Liver (tissue), 9 donors: Measurements from ENCODE around the gene MINK1. TPM values are rescaled to one million over a fixed set of nuclear protein-coding genes. Genes with fewer than 3 reads are reported as not detected.

Experiments used
- DNase-seq: peaks from one replicate; pipeline ENCODE4 v3.0.0-alpha.2; 2017; ENCODE audit warnings: low spot score
- H3K27ac ChIP-seq, 2 donors: one replicate each; pipeline ENCODE4 v1.7.0; 2013; ENCODE audit warnings: inconsistent platforms in 2 of 2, low read length in 2 of 2, control low read depth in 1 of 2, low read depth in 1 of 2, mild to moderate bottlenecking in 1 of 2
- H3K27me3 ChIP-seq, 4 donors: one replicate each; pipeline versions ENCODE4 v1.6.1 to v1.7.0; 2013; ENCODE audit warnings: low read length in 3 of 4, inconsistent platforms in 1 of 4, mild to moderate bottlenecking in 1 of 4, moderate library complexity in 1 of 4; ENCODE audit not compliant: control insufficient read depth in 4 of 4, insufficient read depth in 4 of 4
- H3K36me3 ChIP-seq, 4 donors: one replicate each; pipeline versions ENCODE4 v1.6.1 to v1.7.0; 2013; ENCODE audit warnings: low read length in 3 of 4, mild to moderate bottlenecking in 3 of 4, low read depth in 1 of 4, moderate library complexity in 1 of 4; ENCODE audit not compliant: control insufficient read depth in 4 of 4, insufficient read depth in 3 of 4
- H3K4me1 ChIP-seq, 4 donors: one replicate each; pipeline versions ENCODE4 v1.6.1 to v1.7.0; 2013; ENCODE audit warnings: low read length in 3 of 4, mild to moderate bottlenecking in 3 of 4, moderate library complexity in 1 of 4; ENCODE audit not compliant: control insufficient read depth in 4 of 4, insufficient read depth in 4 of 4
- H3K4me3 ChIP-seq, 3 donors: one replicate each; pipeline versions ENCODE4 v1.6.1 to v1.7.0; 2013; ENCODE audit warnings: low read length in 3 of 3, control low read depth in 1 of 3, low read depth in 1 of 3, mild to moderate bottlenecking in 1 of 3
- H3K9ac ChIP-seq, 2 donors: one replicate each; pipeline ENCODE4 v1.7.0; 2013; ENCODE audit warnings: low read length in 2 of 2, mild to moderate bottlenecking in 2 of 2, moderate library complexity in 2 of 2, control low read depth in 1 of 2, low read depth in 1 of 2
- H3K9me3 ChIP-seq, 4 donors: one replicate each; pipeline versions ENCODE4 v1.6.1 to v1.7.0; 2013; ENCODE audit warnings: low read length in 3 of 4; ENCODE audit not compliant: control insufficient read depth in 4 of 4
- ATF3 ChIP-seq: IDR thresholded peaks from 2 replicates; pipeline ENCODE4 v1.6.1; 2016; ENCODE audit warnings: antibody characterized with exemption
- CTCF ChIP-seq: fragments of 150-350 bp; IDR thresholded peaks from 2 replicates; pipeline ENCODE4 v1.5.1; 2017; ENCODE audit warnings: improper control_type of control experiment, low read depth, low read length; ENCODE audit not compliant: missing input control
- EGR1 ChIP-seq, 2 donors: IDR thresholded peaks; 2 replicates each; pipeline ENCODE4 v1.6.1; 2016 to 2018; ENCODE audit warnings: antibody characterized with exemption in 2 of 2, low read depth in 2 of 2
- FOXA1 ChIP-seq: IDR thresholded peaks from 2 replicates; pipeline ENCODE4 v1.6.1; 2016; ENCODE audit warnings: antibody characterized with exemption
- FOXA2 ChIP-seq: IDR thresholded peaks from 2 replicates; pipeline ENCODE4 v1.6.1; 2016; ENCODE audit warnings: antibody characterized with exemption
- HNF4A ChIP-seq, 2 donors: conservative IDR thresholded peaks; 2 replicates each; pipeline ENCODE4 v1.6.1; 2016; ENCODE audit warnings: antibody characterized with exemption in 2 of 2, mild to moderate bottlenecking in 2 of 2
- HNF4G ChIP-seq: IDR thresholded peaks from 2 replicates; pipeline ENCODE4 v1.6.1; 2016; ENCODE audit warnings: antibody characterized with exemption
- JUND ChIP-seq, 2 donors: IDR thresholded peaks; 2 replicates each; pipeline ENCODE4 v1.6.1; 2016; ENCODE audit warnings: antibody characterized with exemption in 2 of 2
- MAX ChIP-seq: IDR thresholded peaks from 2 replicates; pipeline ENCODE4 v1.6.1; 2016; ENCODE audit warnings: antibody characterized with exemption
- NR2F2 ChIP-seq: IDR thresholded peaks from 2 replicates; pipeline ENCODE4 v1.6.1; 2016; ENCODE audit warnings: antibody characterized with exemption
- RAD21 ChIP-seq, 2 donors: IDR thresholded peaks; 2 replicates each; pipeline ENCODE4 v1.6.1; 2016; ENCODE audit warnings: antibody characterized with exemption in 2 of 2, mild to moderate bottlenecking in 2 of 2
- REST ChIP-seq: IDR thresholded peaks from 2 replicates; pipeline ENCODE4 v1.6.1; 2016; ENCODE audit warnings: antibody characterized with exemption, mild to moderate bottlenecking
- RXRA ChIP-seq, 2 donors: IDR thresholded peaks; 2 replicates each; pipeline ENCODE4 v1.6.1; 2017 to 2018; ENCODE audit warnings: antibody characterized with exemption in 2 of 2, mild to moderate bottlenecking in 1 of 2
- SP1 ChIP-seq: IDR thresholded peaks from 2 replicates; pipeline ENCODE4 v1.6.1; 2018; ENCODE audit warnings: antibody characterized with exemption, mild to moderate bottlenecking
- TAF1 ChIP-seq: conservative IDR thresholded peaks from 2 replicates; pipeline ENCODE4 v1.6.1; 2016; ENCODE audit warnings: antibody characterized with exemption, mild to moderate bottlenecking
- YY1 ChIP-seq: IDR thresholded peaks from 2 replicates; pipeline ENCODE4 v1.6.1; 2016; ENCODE audit warnings: antibody characterized with exemption, mild to moderate bottlenecking
- ZBTB33 ChIP-seq: IDR thresholded peaks from 2 replicates; pipeline ENCODE4 v1.6.1; 2016; ENCODE audit warnings: antibody characterized with exemption
- WGBS: extraction: QIAGEN DNeasy Blood & Tissue Kit; methylation state at CpG from one replicate; pipeline ENCODE4 v1.1.7; 2013; 5-methylcytosine and 5-hydroxymethylcytosine counted together
- polyA plus RNA-seq, 2 donors: library from polyadenylated mRNA; stranded (reverse) in 1 of 2; unstranded in 1 of 2; fragments of 200-250 nt in 1 of 2; fragments of >200 nt in 1 of 2; fragmentation: Nextera tagmentation in 1 of 2; extraction: Ambion mirVana in 1 of 2; gene quantifications; one replicate each; pipeline versions ENCODE4 v1.2.1 to v1.2.3, GENCODE V29; 2013 to 2015
- total RNA-seq, 2 donors: library from RNA; depleted of rRNA; stranded (reverse); fragments of >200 nt; gene quantifications; one replicate each; pipeline ENCODE4 v1.2.3, GENCODE V29; 2014
- donor health status: healthy.
- donor health status: healthy.
- donor health status: healthy.
- donor health status: healthy.
- donor health status: healthy.

MINK1 gene
- total and polyA plus RNA-seq, 4 donors: 6.9 to 30.6 (median 21.1) TPM

GRCh38 chr17:4816826-4817225 is 16.3 kb upstream of the MINK1 start:
- WGBS: 92% methylated on average over 13 of the region's 13 CpGs
- H3K27ac ChIP-seq: no peak overlapping the region
- no peaks in the 10 kb centered on the region for H3K4me1 ChIP-seq
- no peaks in the 10 kb centered on the region for H3K9me3 ChIP-seq
- H3K9ac ChIP-seq: no peak overlapping the region
- no peaks in the 10 kb centered on the region for H3K27me3 ChIP-seq
- H3K4me3 ChIP-seq: no peak overlapping the region
- peaks cover 1 to 34% (median 6%) of the 10 kb centered on the region in 4 donors for H3K36me3 ChIP-seq
- DNase-seq: no peak
- TF ChIP-seq HNF4G: no peak

- Histone ChIP-seq H3K4me3 (no peak overlapping the region), H3K9ac (no peak overlapping the region), H3K27me3 (no peaks in the 10 kb centered on the region), H3K36me3 (peaks cover 1 to 42% (median 6%) of the 10 kb centered on the region in 4 donors), H3K4me1 (no peaks in the 10 kb centered on the region), H3K9me3 (no peaks in the 10 kb centered on the region), H3K27ac (no peak overlapping the region)
- no peak for TF ChIP-seq SP1
- no peak for TF ChIP-seq HNF4A (conservative IDR thresholded peaks at IDR 0.05)
- TF ChIP-seq NR2F2: no peak
- no peak for TF ChIP-seq YY1
- TF ChIP-seq RAD21 (IDR thresholded peaks at IDR 0.05): no peak
- no peak for TF ChIP-seq CTCF
- no peak for TF ChIP-seq TAF1
- no peak for TF ChIP-seq ZBTB33
- TF ChIP-seq REST: no peak
- no peak for TF ChIP-seq MAX
- TF ChIP-seq EGR1 (IDR thresholded peaks at IDR 0.05; ENCODE audit: low read depth in 2 of 2): no peak
- TF ChIP-seq ATF3: no peak
- TF ChIP-seq HNF4G: no peak
- no peak for TF ChIP-seq FOXA2
- no peak for TF ChIP-seq FOXA1
- TF ChIP-seq JUND (IDR thresholded peaks at IDR 0.05): no peak
- no peak for TF ChIP-seq RXRA (IDR thresholded peaks at IDR 0.05)
- 87% methylated on average over 12 of the region's 12 CpGs for WGBS
- no peak for DNase-seq
Measured at GRCh38 chr17:4818276-4818675, 14.9 kb upstream of the MINK1 start.
